Transverse colon (tissue), 4 donors: ENCODE measurements around the gene CDCA3.
"Not testable (repeated sequence)": the region's sequence is repeated elsewhere in the genome, so short reads cannot be mapped to it uniquely, and the experiment has no call there.

Source experiments
- CTCF ChIP-seq, 5 experiments: fragments of 200-600 bp in 3 of 5; fragments of 450-650 bp in 2 of 5; sonication (generic) in 3 of 5; IDR thresholded peaks; 1 replicate in 2 of 5; 2 replicates in 3 of 5; pipeline ENCODE4 v1.5.1; 2016 to 2017; ENCODE audit warnings: antibody characterized with exemption in 5 of 5, inconsistent platforms in 3 of 5, mild to moderate bottlenecking in 2 of 5, moderate library complexity in 1 of 5
- EP300 ChIP-seq: sonication (generic); formaldehyde crosslinking; IDR thresholded peaks from one replicate; pipeline ENCODE4 v1.6.1; 2017; ENCODE audit warnings: antibody characterized with exemption, low read depth
- POLR2A ChIP-seq: fragments of 450-650 bp; IDR thresholded peaks from one replicate; pipeline ENCODE4 v1.6.1; 2016; ENCODE audit warnings: antibody characterized with exemption, mild to moderate bottlenecking, moderate library complexity
- POLR2AphosphoS5 ChIP-seq, 3 donors: sonication (generic); formaldehyde crosslinking; IDR thresholded peaks; one replicate each; pipeline ENCODE4 v1.6.1; 2016; ENCODE audit warnings: antibody characterized with exemption in 3 of 3

- not testable (repeated sequence) for TF ChIP-seq CTCF (IDR thresholded peaks at IDR 0.05); POLR2AphosphoS5 (IDR thresholded peaks at IDR 0.05); POLR2A; EP300
These were observed 37.7 kb upstream of the CDCA3 start for GRCh38 chr12:6888794-6889193.
